Loucy (cell line): ENCODE results near the gene TMEM132D.

Experiments used
- CTCF ChIP-seq: fragments of 200-600 bp; sonication (generic); conservative IDR thresholded peaks from 2 replicates; pipeline ENCODE4 v1.5.1; 2014; ENCODE audit warnings: mild to moderate bottlenecking, antibody characterized with exemption, low read length
- EZH2phosphoT487 ChIP-seq: fragments of 200-600 bp; IDR thresholded peaks from 2 replicates; pipeline ENCODE4 v1.6.1; 2018; ENCODE audit warnings: antibody characterized with exemption, mild to moderate bottlenecking, moderate library complexity, borderline replicate concordance

GRCh38 chr12:129371268-129371667 lies 532.6 kb downstream of the TMEM132D start:
- TF ChIP-seq CTCF, result no peak
- TF ChIP-seq EZH2phosphoT487, result no peak
